ENCODE results near the gene PDK1. TPM values are rescaled to one million over a fixed set of nuclear protein-coding genes. Genes with fewer than 3 reads are reported as not detected.

The PDK1 gene
- polyA plus RNA-seq, 2 of the 4 experiments (the other 2 are of a cell fraction) = 1.2 to 12.9 TPM

DNA sequence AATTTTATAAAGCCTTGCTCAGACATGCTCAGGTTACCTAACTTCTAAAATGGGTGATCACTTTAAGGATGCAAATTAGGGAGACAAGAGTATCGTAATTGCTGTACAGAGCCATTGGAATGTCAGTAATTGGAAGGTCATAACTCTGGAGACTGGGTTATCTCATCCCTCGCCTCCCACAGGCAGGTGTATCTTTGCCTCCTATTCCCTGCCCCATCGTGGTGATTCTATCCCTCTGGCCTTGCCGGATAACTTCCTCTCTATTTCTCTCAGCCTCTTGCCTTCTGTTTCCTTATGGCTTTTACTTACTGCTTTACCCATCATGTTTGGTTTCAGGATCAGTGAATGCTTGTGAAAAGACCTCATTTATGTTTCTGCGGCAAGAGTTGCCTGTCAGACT is 2.5 kb downstream of the PDK1 start (continued):
- TF ChIP-seq, protein P1, sequence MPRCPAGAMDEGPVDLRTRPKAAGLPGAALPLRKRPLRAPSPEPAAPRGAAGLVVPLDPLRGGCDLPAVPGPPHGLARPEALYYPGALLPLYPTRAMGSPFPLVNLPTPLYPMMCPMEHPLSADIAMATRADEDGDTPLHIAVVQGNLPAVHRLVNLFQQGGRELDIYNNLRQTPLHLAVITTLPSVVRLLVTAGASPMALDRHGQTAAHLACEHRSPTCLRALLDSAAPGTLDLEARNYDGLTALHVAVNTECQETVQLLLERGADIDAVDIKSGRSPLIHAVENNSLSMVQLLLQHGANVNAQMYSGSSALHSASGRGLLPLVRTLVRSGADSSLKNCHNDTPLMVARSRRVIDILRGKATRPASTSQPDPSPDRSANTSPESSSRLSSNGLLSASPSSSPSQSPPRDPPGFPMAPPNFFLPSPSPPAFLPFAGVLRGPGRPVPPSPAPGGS (IDR thresholded peaks at IDR 0.05) = no peak
- TF ChIP-seq ZFP36 (IDR thresholded peaks at IDR 0.05; ENCODE audit: borderline replicate concordance, partially characterized antibody) (no peak), ZNF302 (CRISPR knock-in tag; IDR thresholded peaks at IDR 0.05) (no peak), POLR2AphosphoS2 (conservative IDR thresholded peaks at IDR 0.05; ENCODE audit: low read length) (no peak)

DNA sequence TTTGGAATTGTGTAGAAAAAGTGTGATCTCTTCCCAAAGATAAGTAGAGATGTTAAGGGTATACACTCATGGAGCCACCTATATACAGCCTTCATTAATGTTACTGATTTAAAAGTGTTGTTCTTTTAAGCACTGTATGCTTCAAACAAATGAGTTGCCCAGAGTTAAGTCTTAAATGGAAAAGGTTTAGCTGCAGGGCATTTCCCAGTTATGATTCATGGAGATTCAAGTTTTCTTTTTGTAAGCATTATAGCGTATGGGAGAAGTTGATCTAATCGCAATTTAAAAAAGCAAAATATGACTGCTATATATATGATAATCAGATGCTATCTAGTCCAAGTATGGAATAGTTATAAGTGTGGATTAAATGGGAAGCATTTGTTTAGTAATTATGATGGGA is 4.8 kb downstream of the PDK1 start:
- ChIA-PET CTCF (interaction anchor here (0.7 kb wide), 1 partner anchor 286 kb away, joined by 3 read pairs; no protein-coding TSS in a partner anchor), POLR2A (no interaction called here)
- WGBS (ENCODE audit: missing lambda C conversion rate) = 89% methylated on average over 2 of the region's 2 CpGs
- no peak overlapping the region for H3K27ac ChIP-seq
- no peak for TF ChIP-seq RFX5 (IDR thresholded peaks at IDR 0.05)
- no peak for TF ChIP-seq HOXB5 (CRISPR knock-in tag; IDR thresholded peaks at IDR 0.05)
- TF ChIP-seq RARB (CRISPR knock-in tag; IDR thresholded peaks at IDR 0.05) = no peak
- no peak for TF ChIP-seq GATA3 (IDR thresholded peaks at IDR 0.05; ENCODE audit: borderline replicate concordance)
- no peak for TF ChIP-seq MYC (IDR thresholded peaks at IDR 0.05; ENCODE audit: borderline replicate concordance, low read length)
- TF ChIP-seq, protein P2, sequence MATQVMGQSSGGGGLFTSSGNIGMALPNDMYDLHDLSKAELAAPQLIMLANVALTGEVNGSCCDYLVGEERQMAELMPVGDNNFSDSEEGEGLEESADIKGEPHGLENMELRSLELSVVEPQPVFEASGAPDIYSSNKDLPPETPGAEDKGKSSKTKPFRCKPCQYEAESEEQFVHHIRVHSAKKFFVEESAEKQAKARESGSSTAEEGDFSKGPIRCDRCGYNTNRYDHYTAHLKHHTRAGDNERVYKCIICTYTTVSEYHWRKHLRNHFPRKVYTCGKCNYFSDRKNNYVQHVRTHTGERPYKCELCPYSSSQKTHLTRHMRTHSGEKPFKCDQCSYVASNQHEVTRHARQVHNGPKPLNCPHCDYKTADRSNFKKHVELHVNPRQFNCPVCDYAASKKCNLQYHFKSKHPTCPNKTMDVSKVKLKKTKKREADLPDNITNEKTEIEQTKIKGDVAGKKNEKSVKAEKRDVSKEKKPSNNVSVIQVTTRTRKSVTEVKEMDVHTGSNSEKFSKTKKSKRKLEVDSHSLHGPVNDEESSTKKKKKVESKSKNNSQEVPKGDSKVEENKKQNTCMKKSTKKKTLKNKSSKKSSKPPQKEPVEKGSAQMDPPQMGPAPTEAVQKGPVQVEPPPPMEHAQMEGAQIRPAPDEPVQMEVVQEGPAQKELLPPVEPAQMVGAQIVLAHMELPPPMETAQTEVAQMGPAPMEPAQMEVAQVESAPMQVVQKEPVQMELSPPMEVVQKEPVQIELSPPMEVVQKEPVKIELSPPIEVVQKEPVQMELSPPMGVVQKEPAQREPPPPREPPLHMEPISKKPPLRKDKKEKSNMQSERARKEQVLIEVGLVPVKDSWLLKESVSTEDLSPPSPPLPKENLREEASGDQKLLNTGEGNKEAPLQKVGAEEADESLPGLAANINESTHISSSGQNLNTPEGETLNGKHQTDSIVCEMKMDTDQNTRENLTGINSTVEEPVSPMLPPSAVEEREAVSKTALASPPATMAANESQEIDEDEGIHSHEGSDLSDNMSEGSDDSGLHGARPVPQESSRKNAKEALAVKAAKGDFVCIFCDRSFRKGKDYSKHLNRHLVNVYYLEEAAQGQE (IDR thresholded peaks at IDR 0.05) = no peak
- TF ChIP-seq, protein P3, sequence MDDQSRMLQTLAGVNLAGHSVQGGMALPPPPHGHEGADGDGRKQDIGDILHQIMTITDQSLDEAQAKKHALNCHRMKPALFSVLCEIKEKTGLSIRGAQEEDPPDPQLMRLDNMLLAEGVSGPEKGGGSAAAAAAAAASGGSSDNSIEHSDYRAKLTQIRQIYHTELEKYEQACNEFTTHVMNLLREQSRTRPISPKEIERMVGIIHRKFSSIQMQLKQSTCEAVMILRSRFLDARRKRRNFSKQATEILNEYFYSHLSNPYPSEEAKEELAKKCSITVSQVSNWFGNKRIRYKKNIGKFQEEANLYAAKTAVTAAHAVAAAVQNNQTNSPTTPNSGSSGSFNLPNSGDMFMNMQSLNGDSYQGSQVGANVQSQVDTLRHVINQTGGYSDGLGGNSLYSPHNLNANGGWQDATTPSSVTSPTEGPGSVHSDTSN (IDR thresholded peaks at IDR 0.05) = no peak
- TF ChIP-seq BHLHE40 (IDR thresholded peaks at IDR 0.05; ENCODE audit: low read depth, low read length) = no peak
- no peak for TF ChIP-seq MAZ (IDR thresholded peaks at IDR 0.05; ENCODE audit: borderline replicate concordance, low read depth, low read length)
- TF ChIP-seq ZC3H11A (IDR thresholded peaks at IDR 0.05) = no peak
- TF ChIP-seq EHMT2 (IDR thresholded peaks at IDR 0.05; ENCODE audit: low read depth) = no peak
- TF ChIP-seq, protein P4, sequence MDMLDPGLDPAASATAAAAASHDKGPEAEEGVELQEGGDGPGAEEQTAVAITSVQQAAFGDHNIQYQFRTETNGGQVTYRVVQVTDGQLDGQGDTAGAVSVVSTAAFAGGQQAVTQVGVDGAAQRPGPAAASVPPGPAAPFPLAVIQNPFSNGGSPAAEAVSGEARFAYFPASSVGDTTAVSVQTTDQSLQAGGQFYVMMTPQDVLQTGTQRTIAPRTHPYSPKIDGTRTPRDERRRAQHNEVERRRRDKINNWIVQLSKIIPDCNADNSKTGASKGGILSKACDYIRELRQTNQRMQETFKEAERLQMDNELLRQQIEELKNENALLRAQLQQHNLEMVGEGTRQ (IDR thresholded peaks at IDR 0.05) = no peak
- no peak for TF ChIP-seq FOSL2 (IDR thresholded peaks at IDR 0.05)
- no peak for TF ChIP-seq FOSL2 (CRISPR knock-in tag; IDR thresholded peaks at IDR 0.05)
- TF ChIP-seq EHF (CRISPR knock-in tag; IDR thresholded peaks at IDR 0.05) = no peak
- no peak for TF ChIP-seq CHD2 (IDR thresholded peaks at IDR 0.05; ENCODE audit: low read length, partially characterized antibody)
- no peak for TF ChIP-seq SMC3 (IDR thresholded peaks at IDR 0.05)
- FAIRE-seq (no peak), DNase-seq (ENCODE audit: low read depth in 1 of 2, low spot score in 1 of 2) (no peak), ATAC-seq (no peak)
- H3K9me3 ChIP-seq = no peaks in the 10 kb centered on the region
- H3K4me2 ChIP-seq = no peak overlapping the region
- no peak overlapping the region for H3K4me3 ChIP-seq
- peaks cover 10% of the 10 kb centered on the region for H3K4me1 ChIP-seq

Data from A549 (cell line).